GM19455 (cell line): Measurements from ENCODE around the gene CAVIN1.
A peak's percentile ranks its signal among the peaks of the same experiment; 100 is the strongest.
"Not testable (repeated sequence)": the region's sequence is repeated elsewhere in the genome, so short reads cannot be mapped to it uniquely, and the experiment has no call there.

Experiments
- ATAC-seq: cut with Tn5 transposase; IDR thresholded peaks from one replicate; pipeline ENCODE4 v1.9.1; 2021; ENCODE audit not compliant: unreplicated experiment

CAVIN1 gene

GRCh38 chr17:42422958-42423712 lies at the start of gene CAVIN1:
CAVIN1 (minus strand) TSS chr17:42423256; CDS start chr17:42423097, 159 bp downstream.
- ATAC-seq: no peak

GRCh38 chr17:42467889-42468288 lies 44.8 kb upstream of the CAVIN1 start:
- ATAC-seq: no peak

GRCh38 chr17:42463976-42464400 lies 40.9 kb upstream of the CAVIN1 start:
- ATAC-seq: no peak

GRCh38 chr17:42460371-42460770 lies 37.3 kb upstream of the CAVIN1 start:
- no peak for ATAC-seq

GRCh38 chr17:42459801-42460281 lies 36.8 kb upstream of the CAVIN1 start:
- no peak for ATAC-seq

GRCh38 chr17:42459256-42459800 lies 36.3 kb upstream of the CAVIN1 start:
- no peak for ATAC-seq

- peak; percentile 58 for ATAC-seq
Observed at GRCh38 chr17:42458497-42459255, 35.6 kb upstream of the CAVIN1 start, which contains the start of gene ATP6V0A1. ATP6V0A1 (plus strand) TSS chr17:42458878; CDS start chr17:42460895, 2,017 bp downstream.

- ATAC-seq: no peak
Observed at GRCh38 chr17:42457107-42457792, 34.2 kb upstream of the CAVIN1 start.

GRCh38 chr17:42456223-42457106 lies 33.4 kb upstream of the CAVIN1 start:
- no peak for ATAC-seq

GRCh38 chr17:42454987-42455386 lies 31.9 kb upstream of the CAVIN1 start:
- ATAC-seq: not testable (repeated sequence)

- ATAC-seq: no peak
Observed at GRCh38 chr17:42453439-42453838, 30.4 kb upstream of the CAVIN1 start.

- not testable (repeated sequence) for ATAC-seq
Observed at GRCh38 chr17:42451270-42451669, 28.2 kb upstream of the CAVIN1 start.

- not testable (repeated sequence) for ATAC-seq
Observed at GRCh38 chr17:42449838-42450237, 26.8 kb upstream of the CAVIN1 start.

- not testable (repeated sequence) for ATAC-seq
Observed at GRCh38 chr17:42449176-42449575, 26.1 kb upstream of the CAVIN1 start.

- no peak for ATAC-seq
Observed at GRCh38 chr17:42442196-42442565, 19.1 kb upstream of the CAVIN1 start.

- no peak for ATAC-seq
Observed at GRCh38 chr17:42441371-42442195, 18.5 kb upstream of the CAVIN1 start.

- no peak for ATAC-seq
Observed at GRCh38 chr17:42438600-42439567, 15.8 kb upstream of the CAVIN1 start.

- ATAC-seq: no peak
Observed at GRCh38 chr17:42436391-42436790, 13.3 kb upstream of the CAVIN1 start.
